HepG2 (cell line): ENCODE results near the gene UROD.

Experiments used
- EZH2 ChIP-seq: conservative IDR thresholded peaks from 2 replicates; pipeline ENCODE4 v1.6.1; 2012; ENCODE audit warnings: mild to moderate bottlenecking, low read depth, low read length, moderate library complexity
- FOXK2 ChIP-seq: fragments of 450-650 bp; IDR thresholded peaks from 2 replicates; pipeline ENCODE4 v1.6.1; 2016
- KDM1A ChIP-seq: IDR thresholded peaks from 2 replicates; pipeline ENCODE4 v1.6.1; 2016; ENCODE audit warnings: missing compliant biosample characterization
- NR2F6 ChIP-seq, 2 experiments: IDR thresholded peaks; 2 replicates each; pipeline ENCODE4 v1.6.1; 2016; ENCODE audit warnings: antibody characterized with exemption in 1 of 2, mild to moderate bottlenecking in 1 of 2

- no peak for TF ChIP-seq FOXK2
- TF ChIP-seq NR2F6 (IDR thresholded peaks at IDR 0.05): no peak
- no peak for TF ChIP-seq NR2F6 (CRISPR knock-in tag; IDR thresholded peaks at IDR 0.05)
- no peak for TF ChIP-seq EZH2
- TF ChIP-seq KDM1A (CRISPR knock-in tag): no peak
These were observed 35.0 kb downstream of the UROD start for GRCh38 chr1:45047032-45047431.
